ENCODE results near the gene CD300C. TPM values are rescaled to one million over a fixed set of nuclear protein-coding genes. Genes with fewer than 3 reads are reported as not detected.

Gene CD300C
- total RNA-seq, 1 donor from 2014 or later, result not detected

DNA sequence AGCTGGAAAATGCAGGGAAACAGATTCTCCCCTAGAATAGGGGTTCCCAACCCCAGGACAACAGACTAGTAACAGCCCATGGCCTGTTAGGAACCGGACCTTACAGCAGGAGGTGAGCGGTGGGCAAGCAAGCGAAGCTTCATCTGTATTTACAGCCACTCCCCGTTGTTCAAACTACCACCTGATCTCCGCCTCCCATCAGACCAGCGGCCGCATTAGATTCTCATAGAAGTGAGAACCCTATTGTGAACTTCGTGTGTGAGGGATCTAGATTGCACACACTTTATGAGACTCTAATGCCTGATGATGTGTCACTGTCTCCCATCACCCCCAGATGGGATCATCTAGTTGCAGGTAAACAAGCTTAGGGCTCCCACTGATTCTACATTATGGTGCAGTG, 18.2 kb downstream of the CD300C start:
- Mint-ChIP-seq H3K4me3 (no peak overlapping the region), H3K27ac (no peak overlapping the region), H3K27me3 (ENCODE audit: low read depth) (peaks cover 67% of the 10 kb centered on the region), H3K9me3 (no peaks in the 10 kb centered on the region), H3K36me3 (no peaks in the 10 kb centered on the region), H3K4me1 (no peaks in the 10 kb centered on the region)
- no peak for DNase-seq (ENCODE audit: low spot score in 2 of 2, unreplicated experiment in 2 of 2)
- TF ChIP-seq, protein P1, sequence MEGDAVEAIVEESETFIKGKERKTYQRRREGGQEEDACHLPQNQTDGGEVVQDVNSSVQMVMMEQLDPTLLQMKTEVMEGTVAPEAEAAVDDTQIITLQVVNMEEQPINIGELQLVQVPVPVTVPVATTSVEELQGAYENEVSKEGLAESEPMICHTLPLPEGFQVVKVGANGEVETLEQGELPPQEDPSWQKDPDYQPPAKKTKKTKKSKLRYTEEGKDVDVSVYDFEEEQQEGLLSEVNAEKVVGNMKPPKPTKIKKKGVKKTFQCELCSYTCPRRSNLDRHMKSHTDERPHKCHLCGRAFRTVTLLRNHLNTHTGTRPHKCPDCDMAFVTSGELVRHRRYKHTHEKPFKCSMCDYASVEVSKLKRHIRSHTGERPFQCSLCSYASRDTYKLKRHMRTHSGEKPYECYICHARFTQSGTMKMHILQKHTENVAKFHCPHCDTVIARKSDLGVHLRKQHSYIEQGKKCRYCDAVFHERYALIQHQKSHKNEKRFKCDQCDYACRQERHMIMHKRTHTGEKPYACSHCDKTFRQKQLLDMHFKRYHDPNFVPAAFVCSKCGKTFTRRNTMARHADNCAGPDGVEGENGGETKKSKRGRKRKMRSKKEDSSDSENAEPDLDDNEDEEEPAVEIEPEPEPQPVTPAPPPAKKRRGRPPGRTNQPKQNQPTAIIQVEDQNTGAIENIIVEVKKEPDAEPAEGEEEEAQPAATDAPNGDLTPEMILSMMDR (IDR thresholded peaks at IDR 0.05; ENCODE audit: unreplicated experiment), result no peak

DNA sequence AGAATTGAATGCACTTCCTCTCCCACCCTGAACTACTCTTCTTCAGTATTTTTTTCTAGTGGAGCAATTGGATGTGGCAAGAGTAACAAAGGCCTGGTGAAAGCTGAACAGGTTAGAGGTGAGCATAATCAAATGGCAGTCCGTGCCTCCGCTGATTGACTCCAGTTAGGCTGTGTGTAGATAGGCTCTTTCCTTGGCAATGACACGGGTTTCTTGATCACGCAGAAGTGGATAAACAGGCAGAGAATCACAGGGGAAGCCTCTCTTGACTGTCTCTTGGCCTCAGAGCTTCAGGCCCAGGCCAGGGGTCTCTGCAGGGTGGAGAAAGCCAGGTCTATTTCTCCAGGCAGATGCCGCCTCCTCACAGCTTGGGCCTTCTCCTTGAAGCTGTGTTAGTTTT, 18.8 kb downstream of the CD300C start:
- Mint-ChIP-seq H3K27me3 (ENCODE audit: low read depth) (peaks cover 71% of the 10 kb centered on the region), H3K36me3 (no peaks in the 10 kb centered on the region), H3K4me1 (no peaks in the 10 kb centered on the region), H3K4me3 (no peak overlapping the region), H3K9me3 (no peaks in the 10 kb centered on the region), H3K27ac (no peak overlapping the region)
- peak in 1 of 2 experiments; percentile 17 for DNase-seq (ENCODE audit: low spot score in 2 of 2, unreplicated experiment in 2 of 2)
- TF ChIP-seq, protein P1 (IDR thresholded peaks at IDR 0.05; ENCODE audit: unreplicated experiment), result no peak

DNA sequence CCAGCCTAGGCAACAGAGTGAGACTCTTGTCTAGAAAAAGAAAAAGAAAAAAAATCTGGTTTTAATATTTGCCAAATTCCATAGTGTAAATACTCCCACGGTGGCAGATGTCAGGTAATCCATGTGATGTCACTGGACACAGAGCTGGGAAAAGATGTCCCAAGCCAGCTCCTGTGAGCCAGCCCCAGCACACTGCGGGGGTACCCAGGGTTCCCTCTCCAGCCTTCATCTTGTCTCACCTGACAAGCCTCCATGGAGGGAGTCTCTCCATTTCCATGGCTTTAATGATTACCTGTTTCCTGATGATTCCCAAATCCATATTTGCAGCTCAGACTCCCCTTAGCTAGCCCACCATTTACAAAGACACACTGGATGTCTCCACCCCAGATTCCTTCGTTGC, 19.2 kb downstream of the CD300C start:
- H3K27me3 Mint-ChIP-seq (ENCODE audit: low read depth), result peaks cover 71% of the 10 kb centered on the region
- no peak for DNase-seq (ENCODE audit: low spot score in 2 of 2, unreplicated experiment in 2 of 2)
- no peaks in the 10 kb centered on the region for H3K9me3 Mint-ChIP-seq

DNA sequence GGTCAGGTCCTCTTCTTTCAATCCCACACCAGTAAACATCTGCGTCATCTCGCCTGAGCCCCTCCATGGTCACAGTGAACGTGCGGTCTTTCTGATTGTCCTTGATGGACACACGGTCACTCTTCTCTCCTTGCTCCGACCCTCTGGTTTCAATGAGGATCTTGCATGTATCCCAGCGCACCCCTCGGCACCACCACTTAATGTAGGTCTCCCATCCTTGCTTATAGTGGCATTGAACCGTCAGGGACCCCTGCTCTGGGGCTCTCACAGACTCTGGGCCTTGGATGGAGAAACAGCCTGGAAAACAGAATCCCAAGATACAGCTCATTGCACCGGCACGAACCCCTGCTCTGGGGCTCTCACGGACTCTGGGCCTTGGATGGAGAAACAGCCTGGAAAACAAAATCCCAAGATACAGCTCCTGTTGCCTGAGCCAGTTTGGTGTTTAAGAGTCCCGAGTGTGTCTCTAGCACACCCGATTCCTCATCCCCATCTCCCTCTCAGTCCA, 20.1 kb downstream of the CD300C start:
- no peaks in the 10 kb centered on the region for H3K4me1 Mint-ChIP-seq
- TF ChIP-seq, protein P1 (IDR thresholded peaks at IDR 0.05; ENCODE audit: unreplicated experiment), result no peak
- peaks cover 2% of the 10 kb centered on the region for H3K9me3 Mint-ChIP-seq
- peaks cover 67% of the 10 kb centered on the region for H3K27me3 Mint-ChIP-seq (ENCODE audit: low read depth)
- peak in 1 of 2 experiments; percentile 19 for DNase-seq (ENCODE audit: low spot score in 2 of 2, unreplicated experiment in 2 of 2)
- H3K27ac Mint-ChIP-seq, result no peak overlapping the region
- H3K36me3 Mint-ChIP-seq, result no peaks in the 10 kb centered on the region
- no peak overlapping the region for H3K4me3 Mint-ChIP-seq

More for the DNA sequence above, 19.2 kb downstream of the CD300C start:
- Mint-ChIP-seq H3K36me3 (no peaks in the 10 kb centered on the region), H3K4me1 (no peaks in the 10 kb centered on the region), H3K27ac (no peak overlapping the region), H3K4me3 (no peak overlapping the region)
- TF ChIP-seq, protein P1 (IDR thresholded peaks at IDR 0.05; ENCODE audit: unreplicated experiment), result no peak

DNA sequence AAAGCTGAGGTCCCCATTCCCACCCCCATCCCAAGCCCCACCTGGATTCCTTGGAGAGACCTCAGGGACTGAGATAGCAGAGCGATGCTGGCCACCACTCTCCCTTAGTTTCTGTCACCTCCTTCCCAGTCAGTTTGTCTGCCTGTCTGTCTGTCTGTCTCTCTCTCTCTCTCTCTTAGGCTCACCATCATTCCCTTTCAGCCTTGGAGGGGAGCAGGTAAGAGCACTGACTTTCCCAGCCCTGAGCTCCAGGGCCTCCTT, 20.5 kb downstream of the CD300C start:
- Mint-ChIP-seq H3K9me3 (peaks cover 3% of the 10 kb centered on the region), H3K4me3 (no peak overlapping the region), H3K36me3 (no peaks in the 10 kb centered on the region), H3K4me1 (no peaks in the 10 kb centered on the region), H3K27ac (no peak overlapping the region), H3K27me3 (ENCODE audit: low read depth) (peaks cover 65% of the 10 kb centered on the region)
- DNase-seq (ENCODE audit: low spot score in 2 of 2, unreplicated experiment in 2 of 2), result no peak
- TF ChIP-seq, protein P1 (IDR thresholded peaks at IDR 0.05; ENCODE audit: unreplicated experiment), result no peak

Measured in mesothelial cell of epicardium (in vitro differentiated cells).